Prostate gland (tissue), 2 donors: Measurements from ENCODE around the gene DLEU7.

Experiments
- POLR2A ChIP-seq: fragments of 450-650 bp; IDR thresholded peaks from one replicate; pipeline ENCODE4 v1.6.1; 2016; ENCODE audit warnings: antibody characterized with exemption, mild to moderate bottlenecking
- TF ChIP-seq, protein P1 (sequence below), 4 experiments: fragments of 200-600 bp in 2 of 4; fragments of 450-650 bp in 2 of 4; sonication (generic) in 2 of 4; IDR thresholded peaks; 1 replicate in 3 of 4; 2 replicates in 1 of 4; pipeline ENCODE4 v1.5.1; 2016 to 2019; ENCODE audit warnings: antibody characterized with exemption in 4 of 4, mild to moderate bottlenecking in 2 of 4, moderate library complexity in 2 of 4

DNA sequence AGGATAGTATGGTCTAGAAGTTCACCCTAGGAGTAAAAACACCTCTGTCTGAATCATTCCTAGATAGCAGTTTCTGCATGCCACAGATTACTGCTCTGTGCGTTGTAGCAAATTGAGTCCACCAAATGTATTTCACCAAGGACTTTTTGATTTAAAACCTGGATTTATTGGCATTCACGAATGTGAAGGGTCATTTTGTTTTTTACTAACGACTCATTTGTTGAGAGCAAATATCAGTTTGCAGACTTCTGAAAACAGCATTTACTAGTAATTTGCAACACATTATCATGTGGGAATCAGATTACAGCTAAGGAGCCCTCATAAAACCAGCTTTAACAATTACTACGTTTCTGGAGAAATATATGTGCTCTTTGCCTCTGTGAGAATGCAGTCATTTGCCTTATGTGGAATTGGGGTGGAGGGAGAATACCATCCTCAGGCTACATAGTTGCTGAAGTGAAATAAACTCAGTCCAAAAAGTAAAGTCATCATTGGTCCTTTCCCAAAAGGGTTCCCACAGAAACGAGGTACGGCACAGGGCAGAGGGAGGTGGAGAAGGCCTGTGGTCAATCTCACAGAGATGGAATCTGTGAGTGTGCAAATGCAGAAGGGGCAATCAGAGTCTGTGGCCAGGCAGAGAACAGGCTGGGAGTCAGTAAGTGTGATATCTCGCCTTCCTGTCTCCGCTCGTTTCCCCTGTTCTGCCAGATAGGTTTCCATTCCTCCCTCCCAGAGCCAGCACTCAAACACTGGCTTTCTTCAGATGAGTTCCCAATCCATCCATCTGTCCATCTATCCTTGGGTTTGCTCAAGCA lies 63.1 kb downstream of the DLEU7 start:
- TF ChIP-seq, protein P1, sequence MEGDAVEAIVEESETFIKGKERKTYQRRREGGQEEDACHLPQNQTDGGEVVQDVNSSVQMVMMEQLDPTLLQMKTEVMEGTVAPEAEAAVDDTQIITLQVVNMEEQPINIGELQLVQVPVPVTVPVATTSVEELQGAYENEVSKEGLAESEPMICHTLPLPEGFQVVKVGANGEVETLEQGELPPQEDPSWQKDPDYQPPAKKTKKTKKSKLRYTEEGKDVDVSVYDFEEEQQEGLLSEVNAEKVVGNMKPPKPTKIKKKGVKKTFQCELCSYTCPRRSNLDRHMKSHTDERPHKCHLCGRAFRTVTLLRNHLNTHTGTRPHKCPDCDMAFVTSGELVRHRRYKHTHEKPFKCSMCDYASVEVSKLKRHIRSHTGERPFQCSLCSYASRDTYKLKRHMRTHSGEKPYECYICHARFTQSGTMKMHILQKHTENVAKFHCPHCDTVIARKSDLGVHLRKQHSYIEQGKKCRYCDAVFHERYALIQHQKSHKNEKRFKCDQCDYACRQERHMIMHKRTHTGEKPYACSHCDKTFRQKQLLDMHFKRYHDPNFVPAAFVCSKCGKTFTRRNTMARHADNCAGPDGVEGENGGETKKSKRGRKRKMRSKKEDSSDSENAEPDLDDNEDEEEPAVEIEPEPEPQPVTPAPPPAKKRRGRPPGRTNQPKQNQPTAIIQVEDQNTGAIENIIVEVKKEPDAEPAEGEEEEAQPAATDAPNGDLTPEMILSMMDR (IDR thresholded peaks at IDR 0.05): no peak
- TF ChIP-seq POLR2A: no peak
